ENCODE measurements around the gene CYP1B1.

DNA sequence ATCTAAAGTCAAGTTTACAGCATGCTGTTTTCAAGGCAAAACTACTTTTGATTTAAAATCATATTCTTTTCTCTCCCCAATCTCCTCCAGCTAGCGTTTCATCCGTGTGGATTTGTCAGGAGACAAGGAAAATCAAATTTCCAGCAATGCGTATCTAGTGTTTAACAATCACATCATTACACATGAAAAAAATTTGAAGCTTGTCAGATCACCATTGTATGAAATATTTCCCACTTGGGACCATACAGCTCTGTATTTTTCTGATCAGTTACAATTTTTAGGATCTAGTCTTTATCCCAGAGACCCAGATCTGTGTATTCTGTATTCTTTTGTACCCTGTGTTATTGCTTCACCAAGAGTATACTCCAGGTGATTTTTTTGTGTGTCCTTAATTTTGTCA lies 28.6 kb upstream of the CYP1B1 start:
- TF ChIP-seq CTCF (IDR thresholded peaks at IDR 0.05), result no peak
- TF ChIP-seq POLR2A (IDR thresholded peaks at IDR 0.05), result no peak
- TF ChIP-seq POLR2AphosphoS5 (IDR thresholded peaks at IDR 0.05), result no peak
- no peak for TF ChIP-seq EP300 (IDR thresholded peaks at IDR 0.05)

Measured in upper lobe of left lung (tissue), 4 donors.